Islet of Langerhans (tissue), 1 donor: ENCODE measurements around the gene TM9SF4.
A peak's percentile ranks its signal among the peaks of the same experiment; 100 is the strongest.
"Not testable (repeated sequence)": the region's sequence is repeated elsewhere in the genome, so short reads cannot be mapped to it uniquely, and the experiment has no call there.

Source experiments
- FAIRE-seq: peaks from one replicate; lab custom pipeline; 2011; peaks lifted over from hg19 to GRCh38; lab: Jason Lieb, UNC

Gene TM9SF4

DNA sequence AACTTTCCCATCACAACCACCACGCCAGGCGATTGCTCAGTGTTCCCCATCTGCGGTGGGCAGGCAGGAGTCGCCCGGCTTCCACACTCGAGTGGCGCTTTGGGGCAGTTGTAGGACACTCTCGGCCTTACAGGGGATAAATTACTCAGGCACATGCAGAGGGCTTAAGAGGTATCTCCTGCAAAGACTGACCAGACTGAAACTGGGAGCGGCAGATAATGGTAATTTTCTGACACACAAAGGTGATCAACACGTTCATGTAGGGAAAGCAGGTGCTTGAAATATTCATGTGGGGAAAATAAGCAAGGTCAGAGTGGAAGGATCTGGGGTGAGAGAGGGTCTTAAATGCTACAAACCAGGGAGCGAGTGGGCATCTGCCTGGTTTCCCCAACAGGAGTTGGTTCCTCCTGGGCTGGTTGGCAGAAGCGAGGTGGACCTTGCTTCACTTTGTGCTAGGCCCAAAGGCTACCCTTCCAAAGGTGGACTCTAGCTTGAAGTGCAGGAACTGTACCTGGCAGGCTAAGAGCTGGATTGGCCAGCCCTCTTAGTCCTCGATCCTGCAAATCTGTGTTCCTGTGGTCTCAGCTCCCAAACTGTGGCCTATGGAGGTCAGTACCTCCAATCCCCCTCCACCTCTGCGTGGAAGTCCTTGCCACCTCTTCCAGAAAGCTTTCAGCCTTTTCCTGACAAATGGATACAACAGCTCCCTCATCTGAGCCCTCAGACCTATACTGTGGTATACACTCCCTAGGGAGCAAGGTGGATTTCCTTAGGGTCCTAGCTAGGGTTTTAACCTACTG, 81.3 kb downstream of the TM9SF4 start:
- no peak for FAIRE-seq

DNA sequence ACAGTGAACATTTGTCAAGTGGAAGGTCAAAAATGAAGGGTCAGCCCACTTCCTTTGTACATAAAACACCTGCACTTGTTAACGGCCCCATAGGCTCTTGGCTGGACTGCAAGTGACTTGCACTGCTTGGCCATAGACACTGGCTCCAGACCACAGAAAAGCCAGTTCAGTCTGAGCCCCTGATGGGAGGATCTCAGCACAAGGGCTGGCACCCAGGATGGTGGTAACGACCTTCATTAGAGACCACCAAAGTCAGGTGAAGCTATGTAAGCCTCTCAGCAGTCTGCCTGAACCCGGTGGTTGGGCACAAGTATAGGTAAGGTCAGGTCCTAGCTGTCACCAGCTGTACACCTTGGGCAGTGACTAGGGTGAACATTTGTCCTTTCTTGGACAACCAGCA, 81.9 kb downstream of the TM9SF4 start:
- FAIRE-seq: no peak

DNA sequence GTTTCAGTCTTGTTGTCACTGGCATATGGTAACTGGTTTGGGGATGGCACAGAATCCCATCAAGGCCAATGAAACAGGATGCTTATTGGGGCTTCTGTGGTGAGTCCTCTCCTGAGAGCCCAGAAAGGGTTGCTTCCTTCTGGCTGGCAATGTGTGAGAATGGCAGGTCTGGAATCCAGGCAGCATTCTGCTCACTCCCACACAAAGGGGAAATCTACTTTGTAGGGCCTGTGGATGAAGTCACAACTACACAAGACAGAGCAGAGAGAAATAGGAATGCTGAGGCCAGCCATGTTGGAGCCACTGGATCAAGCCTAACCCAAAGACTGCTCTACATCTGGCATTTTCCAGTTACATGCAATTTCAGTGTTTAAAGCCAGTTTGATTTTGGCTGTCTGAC, 82.4 kb downstream of the TM9SF4 start:
- FAIRE-seq: no peak

DNA sequence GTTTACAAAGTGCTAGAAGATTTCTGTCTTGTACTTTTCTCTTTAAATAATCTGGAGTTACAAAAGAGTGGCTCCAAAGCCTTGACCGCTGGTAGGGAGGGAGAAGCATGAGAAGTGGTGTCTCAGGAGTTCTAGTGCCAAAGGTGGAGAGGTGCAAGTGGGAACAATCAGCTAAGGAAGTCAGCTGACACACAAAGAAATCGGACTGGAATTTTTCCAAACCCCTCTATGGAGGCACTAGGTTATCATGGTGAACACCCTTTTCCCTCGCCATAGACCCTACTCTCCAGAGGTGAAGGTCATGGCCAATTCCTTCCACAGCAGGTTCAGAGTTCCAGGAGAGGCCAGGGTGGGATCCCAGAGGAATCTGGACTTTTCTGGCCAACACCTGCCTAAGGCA, 83.2 kb downstream of the TM9SF4 start:
- no peak for FAIRE-seq

DNA sequence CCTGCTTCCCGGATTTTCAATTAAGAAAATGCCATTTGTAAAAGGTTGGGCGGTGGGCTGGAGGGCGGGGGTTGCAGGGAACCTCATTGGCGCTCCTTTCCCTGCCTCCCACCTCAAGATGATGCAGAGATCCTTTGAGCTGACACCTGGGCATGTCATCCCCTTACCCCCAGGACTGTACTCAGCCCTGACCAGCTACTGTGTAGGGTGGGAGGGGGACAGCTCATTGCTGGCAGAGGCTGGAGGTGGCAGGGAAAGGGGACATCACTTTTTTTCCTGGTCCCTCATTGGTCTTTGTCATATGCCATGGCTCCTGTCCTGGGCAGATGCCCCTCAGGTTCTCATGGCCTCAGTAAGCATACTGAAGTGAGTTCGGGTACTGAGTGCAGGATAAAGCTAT, 83.8 kb downstream of the TM9SF4 start:
- not testable (repeated sequence) for FAIRE-seq

DNA sequence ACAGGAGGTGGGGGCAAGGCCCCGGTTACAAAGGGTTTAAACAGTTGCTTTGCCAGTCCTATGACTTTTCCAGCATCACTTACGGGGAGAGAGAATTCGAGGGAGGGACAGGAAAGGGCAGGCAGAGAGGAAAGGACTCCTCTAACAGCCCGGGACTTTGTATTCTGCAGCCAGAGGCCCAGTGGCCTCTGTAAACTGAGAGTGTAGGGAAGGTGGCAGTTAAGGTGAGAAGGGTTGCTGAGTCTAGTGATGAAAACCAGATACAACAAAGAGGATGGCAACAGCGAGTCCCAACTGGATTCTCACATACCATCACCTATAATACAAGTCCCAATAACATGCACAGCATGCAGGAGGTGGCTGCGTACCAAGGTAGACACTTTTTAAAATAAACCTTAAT, 84.5 kb downstream of the TM9SF4 start:
- FAIRE-seq: no peak

DNA sequence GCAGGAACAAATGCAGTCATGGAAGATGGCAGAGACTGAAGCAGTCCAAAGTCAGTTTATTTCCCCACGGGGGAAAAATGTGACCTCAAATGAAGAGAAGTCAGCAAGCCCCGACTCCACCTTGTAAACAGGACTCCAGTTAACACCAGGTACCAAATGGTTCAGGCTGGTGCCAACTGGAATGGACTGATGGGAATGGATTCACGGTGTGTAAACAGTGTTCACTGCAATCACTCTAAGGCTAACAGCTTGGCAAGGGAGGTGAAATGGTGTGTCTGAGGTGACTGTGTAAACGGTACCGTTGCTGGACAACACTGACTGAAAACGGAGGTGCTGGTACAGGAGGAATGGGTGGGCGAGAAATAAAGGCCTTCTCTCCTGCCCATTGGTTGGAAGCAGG, 86.1 kb downstream of the TM9SF4 start:
- peak; percentile 90 for FAIRE-seq

DNA sequence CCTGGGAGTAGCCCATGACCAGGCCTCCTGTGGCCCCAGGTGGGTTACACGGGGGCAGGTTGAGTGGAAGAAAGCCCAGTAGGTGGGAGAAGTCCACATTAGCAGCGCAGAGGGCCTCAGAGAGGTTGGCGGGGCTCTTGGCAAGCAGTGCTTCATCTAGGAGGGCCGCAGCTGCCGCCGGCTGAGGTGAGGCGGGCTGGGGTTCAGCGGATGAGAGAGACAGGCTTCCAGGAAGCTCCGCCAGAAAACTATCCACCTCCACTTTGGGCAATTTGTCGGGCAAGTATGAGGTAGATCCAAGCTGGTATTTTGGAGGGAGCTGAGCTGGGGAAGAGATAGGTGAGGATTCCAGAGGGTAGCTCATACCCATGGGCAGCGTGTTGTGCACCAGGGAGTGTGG, 87.1 kb downstream of the TM9SF4 start:
- not testable (repeated sequence) for FAIRE-seq

DNA sequence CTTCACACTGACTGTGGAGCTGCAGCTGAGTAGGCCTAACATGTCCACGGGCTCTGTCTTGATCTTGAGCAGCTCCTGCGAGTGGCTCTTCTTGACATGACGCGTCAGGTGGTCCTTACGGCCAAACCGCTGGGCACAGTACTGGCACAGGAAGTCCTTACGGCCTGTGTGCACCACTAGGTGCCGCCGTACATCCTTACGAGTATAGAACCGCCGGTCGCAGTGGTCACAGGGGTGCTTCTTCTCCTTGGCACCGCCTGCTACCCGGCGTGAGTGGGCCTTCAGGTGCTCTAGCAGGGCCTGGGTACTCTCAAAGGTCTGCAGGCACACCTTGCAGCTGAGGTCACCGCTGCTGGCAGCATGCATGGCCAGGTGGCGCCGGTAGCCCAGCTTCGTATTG, 87.6 kb downstream of the TM9SF4 start:
- FAIRE-seq: not testable (repeated sequence)

DNA sequence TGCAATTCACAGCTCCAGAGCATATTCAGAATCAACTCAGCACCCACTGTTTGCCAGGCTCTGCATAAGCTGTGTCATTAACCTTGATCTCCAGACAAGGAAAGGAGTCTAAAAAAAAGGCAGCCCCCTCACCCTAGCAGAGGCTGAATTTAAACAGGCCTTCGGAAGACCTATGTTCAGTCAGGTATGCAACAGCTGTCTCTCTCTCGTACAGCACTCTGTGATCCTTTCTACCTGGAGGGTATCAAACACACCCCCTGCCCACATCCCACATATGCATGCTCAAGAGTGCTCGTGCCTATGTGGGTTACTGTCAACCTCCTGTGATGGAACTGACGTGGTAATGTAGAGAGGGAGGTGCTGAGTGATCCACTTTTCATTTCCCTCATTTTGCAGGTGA, 89.5 kb downstream of the TM9SF4 start:
- FAIRE-seq: no peak

DNA sequence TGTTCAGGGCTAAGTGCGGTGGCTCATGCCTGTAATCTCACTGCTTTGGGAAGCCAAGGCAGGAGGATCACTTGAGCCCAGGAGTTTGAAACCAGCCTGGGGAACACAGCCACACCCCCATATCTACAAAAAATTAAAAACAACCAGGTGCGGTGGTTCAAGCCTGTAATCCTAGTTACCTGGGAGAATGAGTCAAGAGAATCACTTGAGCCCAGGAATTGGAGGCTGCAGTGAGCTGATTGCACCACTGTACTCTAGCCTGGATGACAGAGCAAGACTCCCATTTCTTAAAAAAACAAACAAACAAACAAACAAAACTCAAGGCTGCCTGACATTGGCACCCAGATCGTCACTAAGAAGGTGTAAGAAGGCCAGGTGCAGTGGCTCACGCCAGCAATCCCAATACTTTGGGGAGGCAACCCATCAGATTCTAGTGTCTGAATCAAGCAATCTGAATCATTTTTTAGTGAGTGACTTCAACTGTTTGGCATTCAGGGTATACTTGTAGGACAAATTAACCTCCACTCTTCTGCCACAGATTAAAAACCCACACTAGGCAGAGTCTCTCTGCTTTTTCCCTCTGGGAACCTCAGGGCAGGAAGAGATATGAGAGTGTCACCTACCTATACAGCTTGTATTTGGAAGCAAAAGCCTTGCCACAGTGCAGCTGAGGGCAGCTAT, 91.9 kb downstream of the TM9SF4 start:
- no peak for FAIRE-seq

DNA sequence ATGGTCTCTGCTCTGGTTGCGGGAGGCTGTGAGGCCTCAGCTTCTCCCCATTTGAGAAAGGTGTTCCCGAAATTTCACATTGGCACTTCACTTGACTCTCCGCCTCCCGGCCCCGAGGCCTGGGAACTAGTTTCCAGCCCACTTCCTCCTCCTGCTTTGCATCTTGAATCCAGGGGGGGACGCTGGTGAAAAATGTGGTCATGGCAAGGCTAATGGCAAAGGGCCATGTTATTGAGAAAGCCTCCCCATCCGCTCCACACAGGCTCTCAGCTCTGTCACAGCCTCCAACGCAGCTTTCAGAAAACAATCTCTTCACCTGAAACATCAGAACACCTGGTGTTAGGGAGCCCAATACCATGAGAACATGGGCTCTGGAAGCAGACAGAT, 92.5 kb downstream of the TM9SF4 start:
- no peak for FAIRE-seq

DNA sequence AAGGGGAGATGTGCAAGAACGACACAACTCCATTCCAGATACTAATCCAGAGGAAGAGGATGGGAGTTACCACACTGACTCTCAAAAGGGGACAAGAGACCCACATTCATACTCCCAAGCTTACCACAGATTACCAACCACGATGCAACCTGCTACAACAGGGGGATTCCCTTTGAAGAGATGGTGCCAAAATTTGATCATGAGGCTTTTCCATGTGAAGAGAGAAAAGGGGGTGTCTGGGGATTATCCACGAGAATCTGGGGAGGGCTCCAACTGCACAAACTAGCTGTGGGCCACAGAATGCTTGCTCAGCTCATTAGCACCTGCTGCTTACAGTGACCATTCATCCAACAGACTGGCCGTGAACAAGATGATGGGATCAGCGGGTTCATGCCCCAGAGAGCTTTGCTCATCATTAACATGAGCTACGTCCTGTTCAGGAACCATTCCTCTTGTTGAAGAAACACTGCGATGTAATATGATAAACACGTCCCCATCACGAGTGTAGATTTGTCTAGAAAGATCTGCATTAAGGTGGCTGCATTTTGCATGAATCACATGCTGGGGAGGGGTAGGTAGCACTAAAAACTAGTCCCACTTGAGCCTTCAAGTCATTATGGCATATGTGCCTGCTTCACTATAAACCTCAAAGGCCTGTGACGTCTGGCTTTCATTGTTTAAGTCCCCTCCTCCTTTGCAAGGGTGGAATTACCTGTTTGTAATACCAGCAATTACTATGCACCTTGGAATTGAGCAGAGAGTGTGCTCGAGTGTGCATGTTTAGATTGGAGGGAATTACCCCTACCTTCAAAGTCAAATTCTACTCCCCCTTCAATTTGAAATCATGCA, 94.1 kb downstream of the TM9SF4 start:
- no peak for FAIRE-seq

DNA sequence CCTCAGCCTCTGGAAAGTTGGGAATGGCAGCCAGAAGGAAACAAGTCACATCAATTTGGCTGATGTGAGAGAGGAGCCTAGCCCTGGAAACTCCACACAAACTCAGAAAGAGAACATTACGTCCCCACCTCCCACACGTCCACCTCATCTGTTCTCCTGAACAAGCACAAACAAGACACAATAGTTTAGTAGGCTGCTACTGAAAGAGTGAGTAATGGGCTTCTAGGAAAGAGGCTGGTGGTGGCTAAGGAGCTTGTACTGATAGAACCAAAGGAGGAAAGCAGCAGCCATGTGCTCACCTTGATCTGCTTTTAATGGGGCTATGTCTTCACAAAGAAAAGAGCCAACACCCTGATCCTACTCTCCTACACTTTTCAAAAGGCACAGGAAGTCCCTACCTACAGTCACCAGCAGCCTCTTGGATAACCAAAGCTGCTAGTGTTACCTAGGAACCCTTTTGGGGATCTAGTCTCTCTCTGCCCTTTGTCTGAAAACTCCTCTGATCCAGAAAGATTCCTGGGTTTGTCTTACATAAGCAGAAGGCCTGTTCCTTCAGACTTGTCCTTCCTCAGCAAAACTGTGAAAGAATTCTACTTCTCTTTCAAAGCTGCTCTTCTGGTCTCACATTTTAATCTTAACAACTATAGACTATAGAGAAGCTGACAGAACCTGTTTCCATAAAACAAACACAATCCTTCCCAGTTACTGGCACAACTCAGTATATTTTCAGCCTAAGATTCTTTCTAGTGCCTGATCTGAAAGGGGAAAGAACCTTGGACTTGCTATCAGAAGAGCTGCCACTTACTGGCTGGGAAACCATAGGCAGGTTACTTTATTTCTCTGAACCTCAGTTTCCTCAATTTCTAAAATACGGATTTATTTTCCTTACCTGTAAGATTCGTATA, 94.9 kb downstream of the TM9SF4 start:
- FAIRE-seq: no peak

DNA sequence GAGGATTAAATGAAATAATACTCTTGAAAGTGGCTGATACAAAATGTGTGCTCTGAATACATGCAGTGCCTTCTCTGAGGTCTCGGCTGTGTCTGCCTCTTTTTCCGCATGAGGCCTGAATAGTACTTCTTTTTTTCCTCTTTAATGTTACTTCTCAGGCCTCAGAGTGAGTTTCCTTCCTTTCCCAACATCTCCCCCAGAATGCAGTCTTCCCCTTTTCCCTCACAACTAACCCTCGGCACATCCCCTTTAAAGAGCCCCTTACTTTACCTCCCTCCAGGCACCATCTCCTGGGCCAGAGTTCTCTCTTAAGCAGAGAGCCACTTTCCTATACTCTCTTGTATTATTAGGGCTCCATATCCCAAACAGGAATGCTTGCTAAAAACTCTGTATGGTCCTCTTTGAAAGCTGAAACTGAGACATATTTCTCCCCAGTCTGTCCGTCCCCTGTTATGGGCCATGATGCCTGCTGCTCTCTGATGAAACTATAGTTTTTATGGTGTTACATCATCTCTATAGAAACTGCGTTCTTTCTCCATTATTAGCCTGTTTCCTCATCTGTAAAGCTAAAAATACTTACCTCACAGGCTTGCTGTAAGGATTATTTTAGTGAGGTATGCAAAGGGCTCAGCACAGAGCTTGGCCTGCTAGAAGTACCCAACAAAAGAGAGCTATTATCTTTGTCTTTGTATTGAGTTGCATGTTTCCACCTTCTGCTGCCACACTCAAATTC, 95.8 kb downstream of the TM9SF4 start:
- no peak for FAIRE-seq

DNA sequence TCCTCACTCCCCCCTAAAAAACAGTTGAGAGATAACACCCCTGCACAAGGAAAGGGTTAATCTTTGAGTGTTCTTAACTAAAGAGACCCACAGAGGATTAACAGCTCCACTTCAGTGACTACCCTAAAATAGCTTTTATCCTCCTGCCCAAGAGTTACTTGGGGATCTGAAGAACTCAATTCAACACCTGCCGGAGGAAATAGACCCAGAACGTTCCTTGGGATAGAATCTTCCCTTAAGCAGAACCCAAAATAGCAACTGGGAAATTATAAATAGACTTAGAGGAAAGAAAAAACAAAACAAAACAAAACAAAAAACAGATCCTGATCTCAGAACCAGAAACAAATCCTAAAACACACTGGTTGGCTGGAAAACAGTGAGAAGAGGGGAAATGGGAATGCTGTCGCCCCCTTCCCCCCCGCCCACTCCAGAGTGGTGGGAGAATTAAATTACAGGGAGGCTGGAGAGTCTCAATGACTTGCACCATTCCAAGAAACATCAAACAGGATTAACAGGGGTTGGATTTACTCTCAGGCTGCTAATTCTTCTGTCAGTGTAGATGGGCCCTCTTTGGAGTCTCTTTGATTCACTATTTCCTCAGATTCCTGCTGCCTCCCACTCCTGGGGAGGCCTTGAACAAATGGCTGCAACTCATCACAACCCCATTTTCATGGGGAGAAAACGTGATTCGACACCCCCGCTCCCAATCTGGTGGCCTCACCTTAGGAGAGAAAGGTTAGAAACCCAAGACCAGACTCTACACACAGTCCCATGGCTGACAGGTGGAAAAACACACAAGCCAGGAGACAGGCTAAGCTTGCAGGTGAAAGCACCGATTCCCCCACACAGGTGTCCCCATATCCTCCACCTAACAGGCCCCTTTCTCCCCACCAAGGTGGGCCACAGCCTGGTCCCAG, 96.6 kb downstream of the TM9SF4 start:
- no peak for FAIRE-seq

DNA sequence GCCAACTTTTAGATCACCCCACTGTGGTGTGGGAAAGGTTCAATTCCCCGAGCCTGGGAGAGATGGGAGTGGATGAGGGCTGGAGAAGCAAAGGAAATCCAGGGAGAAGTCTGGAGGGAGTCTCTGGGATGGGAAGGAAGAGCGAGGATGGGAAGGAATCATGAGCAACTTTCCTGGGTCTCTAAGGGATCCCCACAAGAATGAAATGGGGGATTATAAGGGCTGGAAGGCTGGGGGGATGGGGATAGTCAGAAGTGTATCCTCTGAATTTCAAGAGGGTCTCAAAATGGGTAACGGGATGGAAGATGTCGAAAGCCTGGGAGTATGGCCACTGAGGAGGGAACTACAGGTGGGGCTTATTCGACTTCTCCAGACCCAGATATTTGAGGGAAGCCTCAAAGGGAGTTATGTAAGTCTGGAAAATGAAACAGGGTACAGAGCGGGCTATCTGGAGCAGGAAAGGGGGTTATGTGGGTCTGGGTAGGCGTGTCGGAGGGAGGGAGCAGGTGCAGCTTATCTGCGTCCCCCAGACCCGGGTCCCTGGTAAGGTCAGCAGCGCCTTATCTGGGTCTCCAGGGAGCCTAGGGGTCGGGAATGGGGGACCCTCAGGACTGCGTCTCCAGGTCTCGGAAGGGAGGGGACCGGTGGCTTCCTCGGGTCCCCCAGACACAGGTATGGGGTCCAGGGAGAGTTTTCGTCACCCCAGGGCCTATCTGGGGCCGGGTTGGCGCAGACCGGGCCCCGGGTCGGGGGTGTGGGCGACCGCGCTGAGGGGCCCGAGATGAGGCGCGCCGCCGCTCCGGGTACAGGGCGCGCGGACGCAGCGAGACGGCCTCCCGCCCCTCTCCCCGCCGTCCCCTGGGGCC, 97.5 kb downstream of the TM9SF4 start:
- FAIRE-seq: no peak

DNA sequence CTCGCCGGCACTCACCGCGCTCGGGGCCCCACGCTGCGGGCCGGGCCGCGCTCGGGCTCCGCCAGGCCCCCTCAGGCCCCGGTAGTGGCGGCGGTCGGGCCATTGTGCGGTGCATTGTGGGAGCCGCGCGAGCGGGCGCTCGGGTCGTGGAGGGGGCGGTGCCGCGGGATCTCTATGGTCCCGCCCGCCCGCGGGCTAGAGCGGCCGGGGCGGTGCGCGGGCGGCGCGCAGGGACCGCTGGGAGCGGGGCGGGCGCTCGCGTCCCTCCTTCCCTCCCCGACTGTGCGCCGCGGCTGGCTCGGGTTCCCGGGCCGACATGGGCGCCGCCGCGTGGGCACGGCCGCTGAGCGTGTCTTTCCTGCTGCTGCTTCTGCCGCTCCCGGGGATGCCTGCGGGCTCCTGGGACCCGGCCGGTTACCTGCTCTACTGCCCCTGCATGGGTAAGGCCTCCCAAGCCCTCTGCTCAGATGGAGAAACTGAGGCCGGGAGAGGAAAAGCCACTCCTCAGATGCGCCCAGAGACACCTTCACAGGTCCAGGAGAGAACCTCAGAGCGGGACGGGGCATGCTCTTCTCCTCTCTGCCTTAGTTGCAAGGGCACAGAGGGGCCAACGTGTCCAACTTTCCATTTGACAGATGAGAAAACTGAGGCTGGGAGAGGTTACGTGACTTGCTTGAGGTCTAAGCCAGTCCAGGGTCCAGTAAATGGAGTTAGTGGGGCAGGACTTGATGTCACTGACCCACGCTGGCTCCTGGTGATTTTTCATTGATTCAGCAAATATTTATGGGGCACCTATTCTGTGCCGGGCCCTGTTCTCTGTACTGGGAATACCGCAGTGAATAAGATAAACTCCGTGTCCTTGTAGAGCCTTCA, 98.3 kb downstream of the TM9SF4 start, which contains the start of the genes PLAGL2 and POFUT1:
TSS of gene PLAGL2 (minus strand) at position 118 of the 873 bp plus-strand sequence. CDS start 5,565 bp downstream, outside the sequence.
TSS of gene POFUT1 (plus strand) at position 255 of the 873 bp plus-strand sequence. CDS start at position 317, 62 bp downstream.
- no peak for FAIRE-seq
